ENCODE results near the gene ACAT1. TPM values are rescaled to one million over a fixed set of nuclear protein-coding genes. Genes with fewer than 3 reads are reported as not detected.

Gene ACAT1
- total RNA-seq (2021; ENCODE audit: unreplicated experiment) = 97.5 TPM
- polyA plus RNA-seq (2012; ENCODE audit: insufficient read length) = 75.3 TPM
- Bru-seq, nascent RNA = percentile 77 among the genes with signal in this experiment
- percentile 72 among the genes with signal in this experiment for BruChase-seq, experiment 1, labeled RNA remaining after a 2-hour chase
- BruChase-seq, experiment 2, labeled RNA remaining after a 6-hour chase = percentile 80 among the genes with signal in this experiment
- long read RNA-seq, transcript ACAT1-201 (12 exons, 1,761 nt) = major isoform, 166 of 188 reads
- long read RNA-seq, partial matches to known transcripts = 11 of 188 reads
- long read RNA-seq, other reads (novel, unspliced or antisense) = 10 of 188 reads

GRCh38 chr11:108121274-108122155 is at the start of gene ACAT1:
Gene ACAT1 (plus strand): TSS chr11:108121567. CDS start chr11:108121607, 40 bp downstream.
- POLR2A ChIA-PET = interaction anchor here (0.6 to 0.7 kb wide), 2 partner anchors 9 to 209 kb away, joined by 4 to 6 read pairs; no protein-coding TSS in a partner anchor
- in situ Hi-C loops (cut with HindIII; ENCODE audit: low pct_unique_long_range_greater_than_20kb, low sequenced_read_pairs) = no loop called here
- CTCF ChIA-PET = interaction anchor here (0.7 kb wide), 2 partner anchors 38 to 78 kb away, joined by 3 to 5 read pairs; no protein-coding TSS in a partner anchor

More at GRCh38 chr11:108121274-108122155, at the start of gene ACAT1:
- TF ChIP-seq, protein P1, sequence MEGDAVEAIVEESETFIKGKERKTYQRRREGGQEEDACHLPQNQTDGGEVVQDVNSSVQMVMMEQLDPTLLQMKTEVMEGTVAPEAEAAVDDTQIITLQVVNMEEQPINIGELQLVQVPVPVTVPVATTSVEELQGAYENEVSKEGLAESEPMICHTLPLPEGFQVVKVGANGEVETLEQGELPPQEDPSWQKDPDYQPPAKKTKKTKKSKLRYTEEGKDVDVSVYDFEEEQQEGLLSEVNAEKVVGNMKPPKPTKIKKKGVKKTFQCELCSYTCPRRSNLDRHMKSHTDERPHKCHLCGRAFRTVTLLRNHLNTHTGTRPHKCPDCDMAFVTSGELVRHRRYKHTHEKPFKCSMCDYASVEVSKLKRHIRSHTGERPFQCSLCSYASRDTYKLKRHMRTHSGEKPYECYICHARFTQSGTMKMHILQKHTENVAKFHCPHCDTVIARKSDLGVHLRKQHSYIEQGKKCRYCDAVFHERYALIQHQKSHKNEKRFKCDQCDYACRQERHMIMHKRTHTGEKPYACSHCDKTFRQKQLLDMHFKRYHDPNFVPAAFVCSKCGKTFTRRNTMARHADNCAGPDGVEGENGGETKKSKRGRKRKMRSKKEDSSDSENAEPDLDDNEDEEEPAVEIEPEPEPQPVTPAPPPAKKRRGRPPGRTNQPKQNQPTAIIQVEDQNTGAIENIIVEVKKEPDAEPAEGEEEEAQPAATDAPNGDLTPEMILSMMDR (IDR thresholded peaks at IDR 0.05) = no peak
- TF ChIP-seq SIN3A (IDR thresholded peaks at IDR 0.05; ENCODE audit: borderline replicate concordance, insufficient read depth, low read depth, low read length) = peak; percentile 89
- TF ChIP-seq TCF7L2 (IDR thresholded peaks at IDR 0.05; ENCODE audit: low read depth, low read length) = no peak
- no peak for TF ChIP-seq REST (IDR thresholded peaks at IDR 0.05; ENCODE audit: insufficient read depth in 1 of 2, low read depth in 2 of 2, low read length in 1 of 2)
- TF ChIP-seq POLR2AphosphoS5 (IDR thresholded peaks at IDR 0.05; ENCODE audit: low read depth, low read length) = peak; percentile 91
- peak; percentile 97 for ATAC-seq
- DNase-seq (ENCODE audit: low read depth, low spot score) = peak; percentile 65
- BruUV-seq (replicated peaks) = no TSS peak
- H3K27ac ChIP-seq (ENCODE audit: low read length) = peak within 1 kb of the TSS; percentile 86
- H3K9me3 ChIP-seq (ENCODE audit: control insufficient read depth, insufficient read depth, low read depth, low read length) = no peaks in the 10 kb centered on the region
- peaks cover 23% of the 10 kb centered on the region for H3K4me1 ChIP-seq (ENCODE audit: control insufficient read depth, insufficient read depth, low read length)
- H3K36me3 ChIP-seq (ENCODE audit: control insufficient read depth, insufficient read depth, low read length) = no peaks in the 10 kb centered on the region; the same call in 1 of the 2 replicates
- H3K27me3 ChIP-seq (ENCODE audit: control insufficient read depth, insufficient read depth, low read length) = no peaks in the 10 kb centered on the region
- intact Hi-C loops (cut with micrococcal nuclease; ENCODE audit: unreplicated experiment) = no loop called here
- H3K4me3 ChIP-seq (ENCODE audit: low read depth in 2 of 2, low read length in 2 of 2) = peak within 1 kb of the TSS; percentile 72 to 92

Data from Panc1 (cell line).